ENCODE results near the gene CRLF1.

Gene CRLF1

DNA sequence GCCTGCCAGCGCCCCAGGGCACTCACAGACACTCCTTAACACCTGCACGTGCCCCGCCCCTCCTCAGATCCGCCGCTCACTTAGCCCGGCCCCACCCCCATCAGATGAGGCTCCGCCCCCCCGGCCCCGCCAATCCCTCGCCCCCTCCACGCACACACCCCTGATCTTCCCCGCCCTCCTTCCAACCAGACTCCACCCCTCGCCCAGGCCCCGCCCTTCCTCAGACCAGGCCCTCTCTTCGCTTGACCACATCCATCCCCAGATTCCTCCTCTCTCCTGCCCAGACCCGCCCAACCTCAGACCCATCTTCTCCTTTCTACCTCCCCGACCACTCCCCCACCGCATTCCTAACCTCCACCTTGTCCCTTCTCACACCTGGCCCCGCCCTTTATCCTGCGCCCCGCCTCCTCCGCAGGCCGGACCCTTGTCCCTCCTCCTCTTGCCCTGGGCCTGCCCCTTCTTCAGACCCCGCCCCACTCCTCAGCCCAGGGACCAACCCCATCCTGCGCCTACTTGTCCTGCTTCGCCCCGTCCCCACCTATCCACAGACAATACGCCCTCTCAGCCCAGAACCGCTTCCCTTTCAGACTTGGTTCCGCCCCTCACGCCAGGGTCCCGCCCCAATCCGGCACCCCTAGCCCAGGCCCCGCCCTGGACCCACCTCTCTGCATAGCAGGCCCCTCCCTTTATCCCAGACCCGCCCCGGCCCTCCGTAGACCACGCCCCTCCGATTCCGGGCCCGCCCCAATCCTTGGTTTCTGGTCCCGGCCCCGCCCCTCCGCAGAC, 29.8 kb upstream of the CRLF1 start:
- DNase-seq: peak; percentile 97

DNA sequence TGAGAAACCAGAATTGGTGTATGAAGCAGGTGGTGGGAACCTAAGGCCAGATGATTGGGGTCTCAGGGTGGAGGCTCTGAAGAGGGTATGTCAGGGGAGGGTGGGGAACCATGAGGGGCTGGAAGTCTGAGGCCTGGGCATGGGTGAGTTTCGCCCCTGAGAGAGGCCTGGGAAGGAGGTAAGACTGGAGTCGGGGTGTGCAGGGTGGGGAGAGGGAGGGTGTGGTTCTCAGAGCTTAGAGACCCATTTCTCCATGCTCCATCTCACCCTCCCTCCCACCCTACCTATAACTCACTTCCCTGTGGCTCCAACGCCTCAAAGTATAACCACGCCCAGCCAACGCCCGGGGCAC, 29.2 kb upstream of the CRLF1 start:
- no peak for DNase-seq

DNA sequence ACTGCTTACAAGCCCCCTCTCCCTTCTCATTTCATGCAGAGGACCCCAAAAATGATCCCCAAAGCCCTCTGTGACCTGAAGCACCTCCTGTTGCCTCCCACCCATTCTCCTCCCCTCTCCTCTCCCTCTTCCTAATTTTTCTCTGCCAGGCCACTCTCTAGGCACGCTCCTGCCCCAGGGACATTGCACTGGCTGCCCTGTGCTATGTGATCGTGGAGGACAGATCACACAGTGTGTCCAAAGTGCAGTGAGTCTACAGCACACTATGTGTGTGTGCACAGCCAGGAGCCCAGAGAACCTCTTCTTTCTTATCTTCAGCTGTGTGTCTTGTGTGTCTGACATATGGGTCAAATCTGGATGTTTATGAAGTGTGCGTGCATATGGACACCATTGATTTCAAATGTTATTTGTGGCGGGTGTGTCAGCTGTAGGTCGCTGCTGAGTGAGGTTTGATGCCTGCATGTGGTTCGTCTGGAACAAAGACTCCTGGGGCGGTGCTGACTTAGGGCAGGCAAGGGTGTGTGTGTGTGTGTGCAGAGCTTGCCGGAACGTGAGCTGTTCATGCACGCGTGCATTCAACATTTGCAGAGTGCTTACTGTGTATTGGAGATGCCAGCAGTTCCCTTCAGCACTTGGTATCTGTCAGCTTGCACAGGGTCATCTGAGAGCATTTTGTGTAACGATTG, 28.2 kb upstream of the CRLF1 start:
- no peak for DNase-seq

DNA sequence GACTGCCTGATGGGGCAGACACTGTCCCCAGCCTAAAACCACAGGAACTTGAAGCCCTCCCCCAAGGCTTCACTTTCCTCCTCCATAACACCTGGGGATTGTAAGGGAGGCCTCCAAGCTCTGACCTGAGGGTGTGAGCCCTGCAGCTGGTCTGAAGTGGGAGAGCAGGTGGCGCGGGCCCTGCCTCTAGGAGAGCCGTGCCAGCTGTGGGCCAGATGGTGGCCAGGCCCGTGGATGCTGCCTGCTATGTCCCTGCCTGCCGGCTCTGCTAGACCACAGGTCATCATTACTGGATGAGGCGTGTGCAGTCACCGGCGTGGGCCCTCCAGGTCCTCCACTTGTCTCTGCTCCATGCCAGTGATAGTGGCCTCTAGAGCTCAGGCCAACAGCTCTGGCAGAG, 26.7 kb upstream of the CRLF1 start:
- DNase-seq: no peak

- no peak for DNase-seq
Observed at GRCh38 chr19:18629166-18630088, 22.8 kb upstream of the CRLF1 start.

- DNase-seq: no peak
Observed at GRCh38 chr19:18626906-18627305, 20.3 kb upstream of the CRLF1 start.

DNA sequence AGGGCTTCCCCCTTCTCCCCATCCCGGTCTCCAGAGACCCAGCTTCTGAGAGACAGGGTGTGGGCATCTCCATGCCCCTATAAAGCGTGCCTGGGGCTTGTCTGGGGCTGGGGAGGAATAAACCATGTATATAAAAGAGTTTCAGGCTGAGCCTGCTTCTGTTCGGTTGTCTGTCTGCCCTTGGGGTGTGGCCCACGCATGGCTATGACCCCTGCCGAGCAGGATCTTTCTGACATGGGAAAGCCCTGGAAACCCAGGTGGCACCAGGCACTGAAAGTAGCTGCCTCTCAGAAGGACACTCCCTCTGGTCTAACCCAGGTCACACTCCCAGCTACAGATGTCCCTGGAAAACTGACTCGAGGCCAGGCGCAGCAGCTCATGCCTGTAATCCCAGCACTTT, 14.3 kb upstream of the CRLF1 start:
- no peak for DNase-seq

DNA sequence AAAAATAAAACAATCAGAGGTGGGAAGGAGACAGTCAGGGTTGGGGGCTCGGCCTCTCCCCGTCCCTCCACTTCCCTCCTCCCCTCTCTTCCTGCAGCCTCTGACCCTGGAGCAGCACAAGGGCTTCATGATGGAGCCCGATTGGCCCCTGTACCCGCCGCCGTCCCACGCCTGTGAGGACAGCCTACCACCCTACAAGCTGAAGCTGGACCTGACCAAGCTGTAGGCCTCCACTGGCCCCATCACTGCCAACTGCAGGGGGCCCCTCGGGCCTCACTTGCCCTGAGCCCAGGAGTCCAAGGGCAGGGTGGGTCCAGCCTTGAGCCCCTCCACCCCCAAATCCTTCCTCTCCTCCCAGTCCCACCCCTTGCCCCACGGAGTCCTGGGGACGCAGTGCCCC, 13.7 kb upstream of the CRLF1 start:
- DNase-seq: no peak

GRCh38 chr19:18618236-18618635, 11.6 kb upstream of the CRLF1 start:
- no peak for DNase-seq

DNA sequence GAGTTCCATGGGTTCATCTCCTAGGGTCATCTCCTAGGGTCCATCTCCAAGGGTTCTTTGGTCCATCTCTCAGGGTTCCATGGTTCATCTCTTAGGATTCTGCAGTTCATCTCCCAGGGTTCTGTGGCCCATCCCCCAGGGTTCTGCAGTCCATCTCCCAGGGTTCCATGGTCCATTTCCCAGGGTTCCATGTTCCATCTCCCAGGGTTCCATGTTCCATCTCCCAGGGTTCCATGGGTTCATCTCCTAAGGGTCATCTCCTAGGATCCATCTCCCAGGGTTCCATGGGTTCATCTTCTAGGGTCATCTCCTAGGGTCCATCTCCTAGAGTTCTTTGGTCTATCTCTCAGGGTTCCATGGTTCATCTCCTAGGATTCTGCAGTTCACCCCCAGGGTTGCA, 11.0 kb upstream of the CRLF1 start:
- no peak for DNase-seq

DNA sequence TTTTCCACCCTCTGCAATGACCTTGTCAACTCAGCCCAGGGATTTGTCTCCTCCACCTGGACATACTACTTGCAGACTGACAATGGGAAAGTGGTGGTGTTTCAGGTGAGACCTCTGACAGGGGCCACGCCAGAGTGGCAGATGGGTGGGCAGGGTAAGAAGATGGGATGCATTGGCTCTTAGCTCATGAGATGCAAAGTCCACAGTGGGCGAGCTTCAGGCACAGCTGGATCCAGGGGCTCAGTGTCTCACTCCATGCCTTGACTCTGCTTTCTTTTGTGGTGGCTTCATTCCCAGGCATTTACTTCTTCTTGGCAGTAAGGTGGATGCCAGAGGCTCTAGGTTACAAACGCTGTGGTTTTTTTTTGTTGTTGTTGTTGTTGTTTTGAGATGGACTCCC, 9.4 kb upstream of the CRLF1 start:
- DNase-seq: no peak

- DNase-seq: no peak
Observed at GRCh38 chr19:18613589-18614234, 7.1 kb upstream of the CRLF1 start.

DNA sequence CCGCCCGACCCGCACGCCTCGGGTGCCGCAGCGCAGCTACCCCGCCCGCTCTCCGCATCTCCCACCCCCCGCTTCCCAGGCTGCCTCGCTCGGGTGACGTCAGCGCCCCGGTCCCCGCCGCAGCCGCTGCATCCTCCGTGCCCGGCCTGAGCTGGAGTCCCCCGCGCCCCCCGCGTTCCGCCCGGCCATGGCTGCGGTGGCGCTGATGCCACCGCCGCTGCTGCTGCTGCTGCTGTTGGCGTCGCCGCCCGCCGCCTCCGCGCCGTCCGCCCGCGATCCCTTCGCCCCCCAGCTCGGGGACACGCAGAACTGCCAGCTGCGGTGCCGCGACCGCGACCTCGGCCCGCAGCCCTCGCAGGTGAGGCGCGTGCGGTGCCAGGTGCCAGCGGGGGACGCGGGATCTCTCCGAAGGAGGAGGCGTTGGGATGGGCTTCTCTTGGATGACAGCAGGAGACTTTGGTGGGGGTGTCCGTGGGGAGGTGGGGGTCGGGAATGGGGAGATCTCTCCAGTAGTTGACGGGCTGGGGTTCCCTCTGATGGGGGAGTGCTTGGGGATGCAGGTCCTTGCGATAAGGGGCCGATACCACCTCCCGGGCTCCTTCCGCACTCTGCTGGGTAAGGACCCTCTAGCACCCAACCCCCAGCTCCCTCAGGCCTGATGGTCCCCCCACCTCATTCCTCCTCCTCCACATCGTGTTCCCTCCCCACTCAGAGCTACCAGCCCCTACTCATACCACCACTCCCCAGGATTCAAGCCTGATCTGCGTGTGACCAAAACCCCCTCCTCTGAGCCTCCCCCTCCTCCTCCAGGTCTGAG, 6.4 kb upstream of the CRLF1 start, which contains the start of gene TMEM59L:
TSS of gene TMEM59L (plus strand) at position 99 of the 817 bp plus-strand sequence. CDS start at position 188, 89 bp downstream.
- peak; percentile 58 for DNase-seq

DNA sequence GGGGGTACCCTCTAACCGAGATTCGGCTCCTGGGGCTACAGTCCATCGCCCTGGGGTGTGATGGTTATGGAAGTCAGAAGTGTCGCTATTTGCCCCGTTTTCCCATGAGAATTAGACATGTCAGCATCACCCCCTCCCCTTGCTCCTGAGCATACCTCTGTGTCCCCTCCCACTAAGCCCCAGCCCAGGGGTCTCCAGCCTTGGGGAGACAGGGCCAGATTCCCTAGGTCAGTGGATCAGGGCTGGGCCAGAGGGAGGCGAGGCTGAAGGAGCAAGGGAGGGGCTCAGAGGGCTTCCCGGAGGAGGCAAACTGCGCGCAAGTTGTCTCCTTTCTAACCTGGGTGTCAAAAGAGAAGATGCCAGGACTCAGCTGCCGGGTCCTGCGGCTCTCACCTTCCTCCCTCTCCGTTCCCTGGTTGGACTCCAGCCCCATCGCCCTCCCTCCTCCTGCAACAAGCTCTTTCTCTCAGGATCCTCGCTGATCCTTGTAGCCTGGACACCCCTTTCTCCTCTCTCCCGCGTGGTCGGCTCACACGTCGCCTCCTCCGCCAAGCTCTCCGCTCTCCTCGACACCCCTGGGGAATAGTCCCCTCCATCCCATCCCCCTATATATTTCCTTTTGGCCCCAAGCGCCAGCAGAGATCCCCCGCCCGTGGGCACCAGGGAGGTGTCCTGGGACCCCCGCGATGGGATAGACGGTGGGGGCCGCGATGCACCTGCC, 5.6 kb upstream of the CRLF1 start:
- DNase-seq: no peak

- DNase-seq: no peak
Observed at GRCh38 chr19:18611327-18612050, 4.9 kb upstream of the CRLF1 start.

- no peak for DNase-seq
Observed at GRCh38 chr19:18610556-18611326, 4.1 kb upstream of the CRLF1 start.

DNA sequence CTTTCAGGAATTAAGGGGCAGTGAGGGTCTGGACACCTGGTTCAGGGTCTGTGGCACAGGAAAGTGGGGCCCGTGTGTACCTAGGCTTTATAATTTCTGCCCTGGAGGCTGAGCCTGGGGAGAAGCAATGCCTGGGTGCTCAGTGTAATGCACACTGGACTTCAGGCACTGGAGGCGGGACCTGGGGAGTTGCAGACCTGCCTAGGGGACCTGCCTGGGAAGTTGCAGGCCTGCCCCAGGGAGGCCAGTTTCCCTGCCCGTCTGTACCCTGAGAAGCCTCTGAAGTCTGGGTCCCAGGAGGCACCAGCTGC, 3.6 kb upstream of the CRLF1 start:
- no peak for DNase-seq

DNA sequence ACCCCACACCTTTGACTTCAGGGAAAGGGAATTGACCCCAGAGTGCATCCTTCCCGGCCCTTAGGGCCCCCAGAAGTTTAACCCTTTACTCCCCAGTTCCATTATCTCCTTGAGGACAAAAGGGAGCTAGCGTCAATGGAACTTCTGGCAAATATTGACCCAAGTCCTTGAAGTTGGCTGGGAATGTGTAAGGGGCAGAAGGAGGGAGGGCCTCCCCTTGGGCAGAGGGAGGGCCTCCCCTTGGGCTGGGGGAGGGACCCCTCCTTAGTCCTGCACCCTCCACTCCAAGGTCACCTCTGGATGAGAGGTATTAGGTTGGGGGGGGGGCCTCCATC, 3.1 kb upstream of the CRLF1 start:
- no peak for DNase-seq

GRCh38 chr19:18608805-18609716, 2.5 kb upstream of the CRLF1 start:
- DNase-seq: no peak

Measured in activated naive CD4-positive, alpha-beta T cell treated with anti-CD3 and anti-CD28 coated beads, Interleukin-2, amount 50 U/mL, for 16 hours (primary cell).